Glutamatergic neuron (in vitro differentiated cells): ENCODE results near the gene DLL1. TPM values are rescaled to one million over a fixed set of nuclear protein-coding genes. Genes with fewer than 3 reads are reported as not detected.

Source experiments
- DNase-seq: peaks from one replicate; pipeline ENCODE4 v3.0.0; 2022
- H3K27ac Mint-ChIP-seq: one replicate; pipeline ENCODE4 v1.8.0; 2020; ENCODE audit warnings: mild to moderate bottlenecking, mixed read lengths, inconsistent platforms; ENCODE audit not compliant: unreplicated experiment
- H3K27me3 Mint-ChIP-seq: one replicate; pipeline ENCODE4 v1.8.0; 2020; ENCODE audit warnings: mild to moderate bottlenecking, moderate library complexity, mixed read lengths, inconsistent platforms; ENCODE audit not compliant: unreplicated experiment
- H3K36me3 Mint-ChIP-seq: one replicate; pipeline ENCODE4 v1.8.0; 2020; ENCODE audit warnings: mild to moderate bottlenecking, mixed read lengths, inconsistent platforms; ENCODE audit not compliant: unreplicated experiment
- H3K4me1 Mint-ChIP-seq: one replicate; pipeline ENCODE4 v1.8.0; 2020; ENCODE audit warnings: mild to moderate bottlenecking, low read depth, mixed read lengths, inconsistent platforms; ENCODE audit not compliant: unreplicated experiment
- H3K4me3 Mint-ChIP-seq: one replicate; pipeline ENCODE4 v1.8.0; 2020; ENCODE audit warnings: mild to moderate bottlenecking, mixed read lengths, inconsistent platforms; ENCODE audit not compliant: unreplicated experiment
- H3K9me3 Mint-ChIP-seq: one replicate; pipeline ENCODE4 v1.8.0; 2020; ENCODE audit warnings: mild to moderate bottlenecking, moderate library complexity, mixed read lengths, inconsistent platforms; ENCODE audit not compliant: unreplicated experiment
- total RNA-seq: library from RNA; stranded (reverse); fragmentation: NEBNext Ultra II Directional; extraction: Animal tissue kit (Norgen Biotek cat#: 25700); gene quantifications from one replicate; pipeline ENCODE4 v1.2.1, GENCODE V29; 2021; ENCODE audit not compliant: unreplicated experiment
- TF ChIP-seq, protein P1 (sequence below): fragments of 200-600 bp; sonication (generic); IDR thresholded peaks from one replicate; pipeline ENCODE4 v1.5.0; 2021; ENCODE audit not compliant: partially characterized antibody, unreplicated experiment

Gene DLL1
- total RNA-seq, 1 donor from 2014 or later: 34.3 TPM

GRCh38 chr6:170289180-170289931 is 1.5 kb downstream of the DLL1 start:
- Mint-ChIP-seq H3K27ac (no peak overlapping the region), H3K27me3 (peaks cover 29% of the 10 kb centered on the region), H3K36me3 (peaks cover 6% of the 10 kb centered on the region), H3K9me3 (peaks cover 22% of the 10 kb centered on the region), H3K4me3 (peak overlapping the region; percentile 89), H3K4me1 (peaks cover 52% of the 10 kb centered on the region)
- TF ChIP-seq, protein P1, sequence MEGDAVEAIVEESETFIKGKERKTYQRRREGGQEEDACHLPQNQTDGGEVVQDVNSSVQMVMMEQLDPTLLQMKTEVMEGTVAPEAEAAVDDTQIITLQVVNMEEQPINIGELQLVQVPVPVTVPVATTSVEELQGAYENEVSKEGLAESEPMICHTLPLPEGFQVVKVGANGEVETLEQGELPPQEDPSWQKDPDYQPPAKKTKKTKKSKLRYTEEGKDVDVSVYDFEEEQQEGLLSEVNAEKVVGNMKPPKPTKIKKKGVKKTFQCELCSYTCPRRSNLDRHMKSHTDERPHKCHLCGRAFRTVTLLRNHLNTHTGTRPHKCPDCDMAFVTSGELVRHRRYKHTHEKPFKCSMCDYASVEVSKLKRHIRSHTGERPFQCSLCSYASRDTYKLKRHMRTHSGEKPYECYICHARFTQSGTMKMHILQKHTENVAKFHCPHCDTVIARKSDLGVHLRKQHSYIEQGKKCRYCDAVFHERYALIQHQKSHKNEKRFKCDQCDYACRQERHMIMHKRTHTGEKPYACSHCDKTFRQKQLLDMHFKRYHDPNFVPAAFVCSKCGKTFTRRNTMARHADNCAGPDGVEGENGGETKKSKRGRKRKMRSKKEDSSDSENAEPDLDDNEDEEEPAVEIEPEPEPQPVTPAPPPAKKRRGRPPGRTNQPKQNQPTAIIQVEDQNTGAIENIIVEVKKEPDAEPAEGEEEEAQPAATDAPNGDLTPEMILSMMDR: no peak
- DNase-seq: no peak

- Mint-ChIP-seq H3K4me3 (peak overlapping the region; percentile 89), H3K27me3 (peaks cover 26% of the 10 kb centered on the region), H3K9me3 (peaks cover 19% of the 10 kb centered on the region), H3K4me1 (peaks cover 46% of the 10 kb centered on the region), H3K36me3 (peaks cover 6% of the 10 kb centered on the region), H3K27ac (peak overlapping the region; percentile 73)
- TF ChIP-seq, protein P1: no peak
- DNase-seq: no peak
Observed at GRCh38 chr6:170288852-170289179, 2.1 kb downstream of the DLL1 start.

GRCh38 chr6:170288091-170288631 is 2.7 kb downstream of the DLL1 start:
- peaks cover 23% of the 10 kb centered on the region for H3K27me3 Mint-ChIP-seq
- H3K9me3 Mint-ChIP-seq: peaks cover 17% of the 10 kb centered on the region
- H3K27ac Mint-ChIP-seq: no peak overlapping the region
- TF ChIP-seq, protein P1: no peak
- peaks cover 40% of the 10 kb centered on the region for H3K4me1 Mint-ChIP-seq
- DNase-seq: no peak
- peak overlapping the region; percentile 89 for H3K4me3 Mint-ChIP-seq
- peaks cover 6% of the 10 kb centered on the region for H3K36me3 Mint-ChIP-seq

GRCh38 chr6:170287371-170287876 is 3.5 kb downstream of the DLL1 start:
- peaks cover 6% of the 10 kb centered on the region for H3K36me3 Mint-ChIP-seq
- peak overlapping the region; percentile 89 for H3K4me3 Mint-ChIP-seq
- peaks cover 17% of the 10 kb centered on the region for H3K9me3 Mint-ChIP-seq

DNA sequence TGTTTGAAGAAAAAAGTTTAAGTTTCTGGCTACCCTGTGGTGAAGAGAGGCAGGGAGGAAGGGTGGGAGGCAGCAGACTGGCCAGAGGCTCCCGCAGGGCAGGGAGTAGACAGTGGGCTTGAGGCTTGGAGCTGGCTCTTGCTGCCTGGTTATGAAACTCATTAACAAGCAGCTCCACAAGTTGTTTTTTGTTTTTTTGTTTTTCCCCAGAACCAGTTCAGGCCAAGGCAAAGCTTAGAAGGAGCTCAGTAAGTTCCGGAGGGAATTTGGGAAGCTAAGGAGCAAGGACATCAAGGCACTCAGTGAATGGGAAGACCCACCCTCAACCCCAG is 4.0 kb downstream of the DLL1 start:
- TF ChIP-seq, protein P1: no peak
- Mint-ChIP-seq H3K9me3 (peaks cover 17% of the 10 kb centered on the region), H3K4me3 (peak overlapping the region; percentile 66), H3K27ac (peak overlapping the region; percentile 20), H3K27me3 (peaks cover 19% of the 10 kb centered on the region), H3K4me1 (peaks cover 30% of the 10 kb centered on the region), H3K36me3 (peaks cover 6% of the 10 kb centered on the region)
- no peak for DNase-seq

More at GRCh38 chr6:170287371-170287876, 3.5 kb downstream of the DLL1 start:
- Mint-ChIP-seq H3K27me3 (peaks cover 23% of the 10 kb centered on the region), H3K27ac (no peak overlapping the region), H3K4me1 (peaks cover 34% of the 10 kb centered on the region)
- TF ChIP-seq, protein P1: no peak
- DNase-seq: no peak
